NCI-H1048 (cell line): ENCODE data around the gene GRAMD2B.

Experiments used
- DNase-seq: peaks from one replicate; lab custom pipeline; 2025; lab: John Stamatoyannopoulos, UW

GRAMD2B gene

GRCh38 chr5:126477294-126478117 is 54.3 kb downstream of the GRAMD2B start:
- DNase-seq = no peak

- DNase-seq = no peak
These were observed 56.6 kb downstream of the GRAMD2B start for GRCh38 chr5:126479810-126480209.

- no peak for DNase-seq
These were observed 57.6 kb downstream of the GRAMD2B start for GRCh38 chr5:126480824-126481223.

GRCh38 chr5:126481243-126481642 is 58.0 kb downstream of the GRAMD2B start:
- no peak for DNase-seq

GRCh38 chr5:126482591-126482990 is 59.4 kb downstream of the GRAMD2B start:
- DNase-seq = no peak

GRCh38 chr5:126483156-126483555 is 59.9 kb downstream of the GRAMD2B start:
- no peak for DNase-seq

- no peak for DNase-seq
These were observed 61.0 kb downstream of the GRAMD2B start for GRCh38 chr5:126484253-126484652.

- no peak for DNase-seq
These were observed 63.1 kb downstream of the GRAMD2B start for GRCh38 chr5:126486332-126486731.

- DNase-seq = no peak
These were observed 64.4 kb downstream of the GRAMD2B start for GRCh38 chr5:126487596-126487995.

- no peak for DNase-seq
These were observed 65.3 kb downstream of the GRAMD2B start for GRCh38 chr5:126488443-126489065.

- no peak for DNase-seq
These were observed 67.1 kb downstream of the GRAMD2B start for GRCh38 chr5:126490167-126490940.

GRCh38 chr5:126492939-126493338 is 69.7 kb downstream of the GRAMD2B start:
- no peak for DNase-seq

- no peak for DNase-seq
These were observed 71.2 kb downstream of the GRAMD2B start for GRCh38 chr5:126494393-126494792.

GRCh38 chr5:126497506-126497905 is 74.3 kb downstream of the GRAMD2B start:
- DNase-seq = no peak

GRCh38 chr5:126499278-126499677 is 76.1 kb downstream of the GRAMD2B start:
- DNase-seq = no peak

- DNase-seq = no peak
These were observed 76.7 kb downstream of the GRAMD2B start for GRCh38 chr5:126499853-126500342.

GRCh38 chr5:126501448-126501847 is 78.2 kb downstream of the GRAMD2B start:
- DNase-seq = no peak

- DNase-seq = no peak
These were observed 80.4 kb downstream of the GRAMD2B start for GRCh38 chr5:126503602-126504104.

- no peak for DNase-seq
These were observed 82.9 kb downstream of the GRAMD2B start for GRCh38 chr5:126506079-126506478.

- DNase-seq = no peak
These were observed 85.2 kb downstream of the GRAMD2B start for GRCh38 chr5:126508251-126508961.

- DNase-seq = no peak
These were observed 85.7 kb downstream of the GRAMD2B start for GRCh38 chr5:126508962-126509279.

GRCh38 chr5:126509339-126509738 is 86.1 kb downstream of the GRAMD2B start:
- no peak for DNase-seq
